NCI-H510A treated with DMSO at 0.1 percent for 48 hours (cell line): ENCODE measurements around the gene LENG8.

Experiments used
- DNase-seq: peaks from one replicate; lab custom pipeline; 2025; lab: John Stamatoyannopoulos, UW

The LENG8 gene

DNA sequence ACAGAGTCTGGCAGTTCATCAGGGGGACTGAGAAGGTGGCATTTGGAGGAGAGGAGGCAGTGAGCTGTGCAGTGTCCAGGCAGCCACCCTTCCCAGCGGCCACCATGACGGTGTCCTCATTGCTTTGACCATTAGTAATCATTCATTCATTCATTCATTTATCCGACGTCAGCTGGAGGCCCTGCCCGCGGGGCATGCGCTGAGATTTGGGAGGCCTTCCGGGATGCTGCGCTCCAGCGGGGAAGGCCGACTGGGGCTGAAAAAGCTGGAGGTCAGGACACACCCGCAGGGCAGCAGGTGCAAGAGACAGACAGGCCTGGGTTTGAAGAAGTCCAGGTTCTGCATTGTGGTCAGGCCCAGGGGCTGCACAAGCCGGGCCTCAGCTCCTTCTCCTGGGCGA, 24.8 kb upstream of the LENG8 start:
- DNase-seq: no peak

DNA sequence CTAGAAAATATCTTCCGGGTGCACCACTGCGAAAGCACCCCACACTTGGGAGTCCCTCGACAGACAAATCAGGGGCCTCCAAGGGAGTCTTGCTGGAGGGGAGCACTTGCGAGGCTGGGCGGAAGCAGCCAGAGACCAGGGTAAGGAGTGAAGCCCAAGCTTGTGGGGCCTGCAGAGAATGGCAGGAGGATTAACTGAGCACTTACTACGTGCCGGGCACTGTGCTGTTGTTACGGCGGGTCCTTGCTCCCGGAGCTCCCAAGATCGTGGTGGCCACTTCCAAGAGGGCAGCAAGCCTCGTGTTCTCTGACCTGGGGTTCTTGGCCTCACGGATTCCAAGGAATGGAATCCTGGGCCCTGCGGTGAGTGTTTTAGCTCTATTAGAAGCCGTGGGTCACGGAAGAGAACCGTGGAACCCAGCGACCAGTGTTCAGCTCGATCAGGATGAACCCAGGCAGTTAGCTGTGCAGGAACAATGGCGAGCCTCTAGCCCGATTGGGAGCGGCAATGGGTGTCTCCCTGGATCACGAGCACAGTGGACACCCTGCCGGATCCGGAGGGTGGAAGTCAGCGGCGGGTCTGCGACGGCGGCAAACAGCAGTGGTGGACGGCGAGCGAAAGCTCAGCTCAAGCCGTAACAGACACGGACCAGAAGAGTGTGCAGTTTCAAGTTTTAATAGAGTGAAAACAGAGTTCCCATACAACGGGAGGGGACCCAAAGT, 24.2 kb upstream of the LENG8 start:
- no peak for DNase-seq

DNA sequence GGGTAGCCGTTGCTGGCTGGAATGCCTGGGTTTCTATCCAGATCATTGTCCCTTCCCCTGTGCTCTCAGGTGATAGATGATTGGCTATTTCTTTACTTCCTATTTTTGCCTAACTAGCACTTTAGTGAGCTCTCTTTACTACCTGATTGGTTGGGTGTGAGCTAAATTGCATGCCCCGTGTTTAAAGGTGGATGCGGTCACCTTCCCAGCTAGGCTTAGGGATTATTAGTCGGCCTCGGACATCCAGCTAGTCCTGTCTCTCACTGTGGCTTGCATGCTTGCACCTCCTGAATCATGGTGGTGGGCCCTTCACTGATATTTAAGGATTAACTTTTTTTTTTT, 23.6 kb upstream of the LENG8 start:
- no peak for DNase-seq

DNA sequence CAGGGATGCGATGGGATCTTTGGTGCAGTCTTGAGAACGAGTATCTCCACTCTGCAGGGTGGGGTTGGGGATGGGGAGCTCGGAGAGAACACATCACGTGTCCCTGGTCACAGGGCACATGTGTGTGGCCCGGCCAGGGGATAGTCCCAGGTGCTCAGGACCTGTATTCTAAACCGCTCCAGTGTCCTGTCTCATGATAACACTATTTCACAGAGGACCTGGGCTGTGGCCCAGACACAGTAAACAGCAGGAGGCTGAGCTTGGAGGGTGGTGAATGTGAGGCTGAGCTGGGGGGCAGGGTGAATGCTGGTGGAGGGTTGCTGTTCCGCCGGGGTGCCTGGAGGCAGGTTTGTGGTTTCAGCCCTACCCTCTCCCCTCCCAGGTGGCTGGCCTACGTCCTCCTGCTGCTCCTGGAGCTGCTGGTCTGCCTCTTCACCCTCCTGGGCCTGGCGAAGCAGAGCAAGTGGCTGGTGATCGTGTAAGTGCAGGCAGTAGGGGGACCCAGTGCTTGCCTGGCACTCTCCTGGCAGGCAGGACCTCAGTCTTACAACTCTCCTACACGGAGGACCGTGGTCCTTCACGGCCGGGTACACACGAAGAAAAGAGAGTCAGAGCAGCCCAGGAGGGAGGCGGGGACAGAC, 22.6 kb upstream of the LENG8 start:
- no peak for DNase-seq

DNA sequence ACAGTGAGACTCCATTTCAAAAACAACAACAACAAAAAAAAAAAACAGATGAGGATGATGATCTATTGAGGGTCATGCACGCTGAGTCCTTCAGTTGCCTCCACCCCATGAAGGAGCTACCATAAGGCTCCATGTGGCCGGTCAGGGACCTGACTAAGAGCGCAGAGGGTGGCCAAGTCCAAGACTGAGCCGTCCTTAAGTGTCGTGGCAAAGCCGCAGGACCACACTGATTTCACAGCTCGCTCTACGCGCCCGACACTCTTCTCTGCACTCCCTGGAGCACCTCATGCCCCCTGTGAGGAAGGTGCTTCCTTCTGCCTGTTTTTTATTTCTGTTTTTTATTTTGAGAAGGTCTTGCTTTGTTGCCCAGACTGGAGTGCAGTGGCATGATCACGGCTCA, 21.4 kb upstream of the LENG8 start:
- no peak for DNase-seq

DNA sequence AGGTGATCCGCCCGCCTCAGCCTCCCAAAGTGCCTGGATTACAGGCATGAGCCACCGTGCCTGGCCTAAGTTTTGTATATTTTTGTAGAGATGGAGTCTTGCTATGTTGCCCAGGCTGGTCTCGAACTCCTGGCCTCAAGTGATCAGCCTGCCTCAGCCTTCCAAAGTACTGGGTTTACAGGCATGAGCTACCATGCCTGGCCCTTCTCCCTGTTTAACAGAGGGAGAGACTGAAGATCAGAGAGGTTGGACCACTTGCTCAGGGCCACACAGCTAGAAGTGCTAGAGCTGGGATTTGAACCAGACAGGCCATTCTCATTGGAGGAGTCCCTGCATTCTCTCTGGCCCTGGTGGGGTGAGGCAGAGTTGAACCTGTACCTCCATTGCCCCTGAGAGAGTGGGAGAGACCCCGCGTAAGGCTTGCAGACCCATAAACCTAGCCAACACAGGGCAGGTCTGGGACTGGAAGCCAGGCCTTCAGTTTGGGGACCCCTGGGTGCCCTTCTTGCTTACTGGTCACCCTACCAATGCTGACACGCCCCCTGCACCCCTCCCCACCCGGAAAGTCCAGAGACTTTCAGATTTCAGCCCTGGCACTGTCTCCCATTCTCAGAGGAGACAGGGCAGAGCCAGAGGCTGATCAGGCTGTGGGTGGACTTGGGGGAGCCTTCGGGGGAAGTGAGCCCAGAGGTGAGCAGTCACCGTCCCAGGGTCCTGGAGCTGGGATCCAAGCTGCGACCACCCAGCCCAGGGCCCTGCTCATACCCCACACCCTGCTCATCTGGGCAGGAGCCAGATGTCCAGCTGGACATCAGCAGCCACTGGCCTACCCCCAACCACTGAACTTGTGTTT, 20.4 kb upstream of the LENG8 start:
- DNase-seq: no peak

DNA sequence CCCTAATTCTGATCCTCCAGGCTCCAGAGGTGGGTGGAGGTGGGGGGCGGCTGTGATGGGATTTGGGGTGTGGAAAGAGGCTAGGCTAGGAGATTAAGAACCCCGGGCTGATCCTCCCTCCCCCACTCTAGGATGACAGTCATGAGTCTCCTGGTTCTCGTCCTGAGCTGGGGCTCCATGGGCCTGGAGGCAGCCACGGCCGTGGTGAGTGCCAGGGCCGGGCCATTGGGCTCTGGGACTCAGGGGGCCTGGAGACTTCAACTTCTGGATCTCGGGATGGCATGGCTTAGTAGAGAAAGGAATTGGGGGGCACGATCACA, 19.9 kb upstream of the LENG8 start:
- no peak for DNase-seq

DNA sequence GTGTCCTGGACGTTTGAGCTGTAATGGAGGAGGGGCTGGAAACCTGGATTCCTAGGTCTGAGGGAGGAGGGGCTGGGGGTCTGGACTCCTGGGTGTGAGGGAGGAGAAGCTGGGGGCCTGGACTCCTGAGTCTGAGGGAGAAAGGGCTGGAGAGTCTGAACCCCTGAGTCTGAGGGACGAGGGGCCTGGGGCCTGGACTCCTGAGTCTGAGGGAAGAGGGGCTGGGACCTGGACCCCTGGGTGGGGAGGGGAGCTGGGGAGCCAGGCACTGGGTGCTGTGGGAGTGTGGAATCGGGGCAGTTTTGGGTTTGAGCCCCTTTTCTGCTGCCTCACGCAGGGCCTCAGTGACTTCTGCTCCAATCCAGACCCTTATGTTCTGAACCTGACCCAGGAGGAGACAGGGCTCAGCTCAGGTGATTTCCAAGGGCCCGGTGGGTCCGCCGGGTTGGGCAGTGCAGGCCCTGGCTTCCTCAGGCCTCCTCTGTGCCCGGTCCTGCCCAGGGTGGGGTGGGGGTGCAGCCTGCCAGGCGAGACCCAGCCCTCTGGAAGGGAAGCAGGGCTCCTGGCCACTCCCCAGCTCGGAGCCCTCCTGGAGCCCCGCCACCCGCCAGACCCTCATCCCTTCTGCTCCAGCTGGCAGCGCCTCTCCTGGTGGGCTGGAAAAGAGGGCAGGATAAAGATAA, 19.3 kb upstream of the LENG8 start:
- no peak for DNase-seq

DNA sequence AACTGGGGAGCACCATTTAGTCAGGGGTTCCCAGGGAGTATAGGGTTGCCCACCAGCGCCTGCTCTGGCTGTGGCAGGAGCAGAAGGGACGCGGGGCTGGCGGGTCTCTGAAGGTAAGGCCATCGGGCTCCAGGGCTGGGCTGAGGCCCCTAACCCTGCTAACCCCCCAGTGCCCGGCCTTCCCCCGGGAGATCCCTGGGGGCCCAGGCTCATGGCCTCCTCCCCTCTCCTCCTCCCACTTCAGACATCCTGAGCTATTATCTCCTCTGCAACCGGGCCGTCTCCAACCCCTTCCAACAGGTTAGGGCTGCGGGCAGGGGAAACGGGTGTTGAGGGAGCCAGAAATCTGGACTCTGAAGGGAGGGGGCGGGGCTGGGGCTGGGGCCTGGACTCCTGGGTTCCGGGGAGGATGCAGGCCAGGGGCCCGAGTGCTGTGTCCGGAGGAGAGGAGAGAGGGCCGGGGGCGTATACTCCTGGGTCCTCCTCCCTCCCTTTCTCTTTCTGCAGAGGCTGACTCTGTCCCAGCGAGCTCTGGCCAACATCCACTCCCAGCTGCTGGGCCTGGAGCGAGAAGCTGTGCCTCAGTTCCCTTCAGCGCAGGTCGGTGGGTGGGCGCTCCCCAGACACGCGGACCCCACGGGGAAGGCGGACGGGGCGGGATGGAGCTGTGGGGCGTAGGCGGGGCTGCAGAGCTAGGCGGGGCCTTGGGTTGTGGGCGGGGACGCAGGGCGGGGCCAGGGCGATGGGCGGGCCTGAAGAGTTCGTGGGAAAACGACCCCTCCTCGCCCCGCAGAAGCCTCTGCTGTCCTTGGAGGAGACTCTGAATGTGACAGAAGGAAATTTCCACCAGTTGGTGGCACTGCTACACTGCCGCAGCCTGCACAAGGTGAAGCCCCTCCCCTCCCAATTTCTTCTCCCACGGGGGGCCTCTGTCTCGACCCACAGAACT, 18.4 kb upstream of the LENG8 start:
- DNase-seq: no peak

DNA sequence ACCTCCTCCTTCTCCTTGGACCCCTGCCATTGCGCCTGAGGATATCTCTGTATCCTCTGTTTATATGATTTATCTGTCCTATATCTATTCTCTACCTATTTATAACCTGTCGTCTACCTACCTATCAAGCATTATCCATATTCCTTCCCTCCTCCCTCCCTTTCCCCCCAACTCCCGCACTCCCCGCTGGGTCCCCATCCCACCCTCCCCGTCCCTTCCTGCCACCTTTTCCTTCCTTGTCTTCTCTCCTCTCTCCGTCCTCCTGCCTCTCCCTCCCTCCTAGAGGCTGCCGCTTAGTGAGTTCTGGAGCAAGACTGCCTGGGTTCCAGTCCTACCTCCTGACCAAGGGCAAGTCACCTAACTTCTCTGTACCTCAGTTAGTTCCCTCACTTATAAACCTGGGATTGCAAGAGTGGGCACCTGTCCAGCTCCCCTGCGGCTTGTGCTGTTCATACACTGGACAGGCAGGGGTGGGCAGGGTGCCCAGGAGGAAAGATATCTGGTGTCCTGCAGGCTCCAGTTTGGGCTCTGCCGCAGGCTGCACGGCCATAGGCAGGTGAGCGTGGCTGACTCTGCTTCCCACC, 17.7 kb upstream of the LENG8 start:
- DNase-seq: no peak

DNA sequence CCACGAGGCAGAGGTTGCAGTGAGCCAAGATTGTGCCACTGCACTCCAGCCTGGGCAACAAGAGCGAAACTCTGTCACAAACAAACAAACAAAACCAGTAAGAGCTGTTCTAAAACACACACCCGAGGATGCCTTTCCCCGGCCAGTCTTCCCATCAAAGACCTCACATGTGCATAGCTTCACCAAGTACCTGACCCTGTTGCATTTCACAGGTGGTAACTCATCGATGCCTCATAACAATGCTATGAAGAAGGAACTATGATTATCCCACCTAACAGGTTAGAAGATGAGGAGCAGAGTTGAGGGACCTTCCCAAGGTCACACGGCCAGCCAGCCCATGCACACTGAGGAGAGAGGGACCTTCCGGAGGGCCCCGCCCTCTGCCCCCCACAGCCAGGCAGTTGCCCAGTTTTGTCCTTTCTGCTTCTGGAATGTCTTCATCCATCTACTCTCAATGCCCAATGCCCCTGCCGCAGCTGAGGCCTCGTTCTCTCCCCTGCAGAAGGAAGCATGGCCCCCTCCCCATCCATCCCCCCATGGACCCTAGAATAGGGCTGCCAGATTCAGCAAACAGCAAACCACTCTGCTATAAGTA, 16.8 kb upstream of the LENG8 start:
- no peak for DNase-seq

DNA sequence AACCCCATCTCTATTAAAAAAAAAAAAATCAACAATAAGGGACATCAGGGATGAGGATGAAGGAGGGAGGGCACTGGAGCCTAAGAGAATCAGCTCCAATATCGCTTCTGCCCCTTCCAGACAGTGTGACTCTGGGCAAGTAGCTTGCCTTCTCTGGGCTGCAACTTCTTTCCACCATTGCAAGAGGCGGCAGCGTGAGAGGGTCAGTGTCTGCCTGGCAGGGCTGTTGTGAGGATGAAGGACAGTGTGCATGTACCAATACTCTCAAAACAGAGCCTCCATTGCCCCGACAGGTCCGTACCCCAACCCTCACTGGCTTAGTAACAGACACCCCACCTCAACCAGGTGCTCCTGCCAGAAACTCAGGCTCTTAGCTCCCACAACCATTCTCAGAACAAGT, 15.3 kb upstream of the LENG8 start:
- no peak for DNase-seq

DNA sequence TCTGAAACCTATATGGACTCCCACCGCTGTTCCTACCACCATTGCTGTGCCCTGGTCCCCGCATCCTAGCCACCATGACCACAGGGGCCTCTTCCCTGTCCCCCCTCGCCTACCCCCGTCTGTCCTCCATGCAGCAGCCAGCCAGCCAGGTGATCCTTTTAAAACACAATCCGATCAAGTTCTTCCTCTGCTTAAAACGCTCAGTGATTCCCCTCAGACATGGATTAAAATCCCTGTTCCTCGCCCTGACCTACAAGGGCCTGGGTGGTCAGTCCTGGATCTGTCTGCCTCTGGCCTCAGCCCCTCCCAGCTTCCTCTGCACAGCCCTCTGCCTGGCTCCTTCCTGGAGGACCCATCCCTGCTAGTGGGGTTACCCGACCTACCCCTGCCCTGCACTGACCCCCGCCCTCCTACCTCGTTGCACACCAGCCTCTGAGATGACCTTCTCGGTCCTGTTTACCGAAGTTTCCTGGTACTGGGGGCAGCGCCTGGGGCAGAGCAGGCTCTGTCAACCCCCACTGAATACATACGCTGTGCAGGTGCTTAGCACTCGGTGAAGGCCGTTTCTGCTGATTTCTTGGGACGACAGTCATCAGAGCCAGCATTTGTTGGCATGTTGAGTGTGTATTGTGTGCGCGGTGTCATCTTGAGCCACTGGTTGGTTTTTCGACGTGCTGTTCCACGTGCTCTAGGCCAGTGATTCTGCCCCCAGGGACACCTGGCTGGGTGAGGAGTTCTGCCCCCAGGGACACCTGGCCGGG, 14.7 kb upstream of the LENG8 start:
- DNase-seq: no peak

DNA sequence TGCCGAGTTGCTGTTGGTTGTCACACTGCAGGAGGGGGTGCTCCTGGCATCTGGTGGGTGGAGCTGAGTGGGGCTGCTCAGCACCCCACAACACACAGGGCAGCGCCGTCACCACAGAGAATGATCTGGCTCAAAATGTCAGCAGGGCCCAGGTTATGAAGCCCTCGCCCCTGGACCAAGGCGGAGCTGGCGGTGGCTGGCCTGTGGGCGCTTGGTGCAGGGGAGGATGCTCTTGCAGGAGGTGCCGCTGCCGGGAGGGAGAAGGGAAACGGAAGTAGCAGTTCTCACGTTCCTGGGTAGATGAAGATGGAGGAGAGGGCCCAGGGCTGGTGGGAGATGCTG, 14.2 kb upstream of the LENG8 start:
- no peak for DNase-seq

DNA sequence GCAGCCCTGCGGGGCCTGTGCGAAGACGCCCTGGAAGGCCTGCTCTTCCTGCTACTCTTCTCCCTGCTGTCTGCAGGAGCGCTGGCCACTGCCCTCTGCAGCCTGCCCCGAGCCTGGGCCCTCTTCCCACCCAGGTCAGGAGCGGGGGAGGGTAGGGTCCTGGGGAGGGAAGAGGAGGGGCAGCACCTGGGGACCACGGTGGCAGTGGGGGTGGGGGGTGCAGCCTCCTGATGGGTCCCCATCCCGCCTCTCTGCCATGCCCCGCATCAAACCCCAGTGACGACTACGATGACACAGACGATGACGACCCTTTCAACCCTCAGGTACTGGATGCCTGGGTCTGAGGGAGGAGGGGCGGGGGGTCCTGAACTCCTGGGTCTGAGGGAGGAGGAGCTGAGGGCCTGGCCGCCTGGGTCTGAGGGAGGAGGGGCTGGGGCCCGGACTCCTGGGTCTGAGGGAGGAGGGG, 13.4 kb upstream of the LENG8 start:
- no peak for DNase-seq

DNA sequence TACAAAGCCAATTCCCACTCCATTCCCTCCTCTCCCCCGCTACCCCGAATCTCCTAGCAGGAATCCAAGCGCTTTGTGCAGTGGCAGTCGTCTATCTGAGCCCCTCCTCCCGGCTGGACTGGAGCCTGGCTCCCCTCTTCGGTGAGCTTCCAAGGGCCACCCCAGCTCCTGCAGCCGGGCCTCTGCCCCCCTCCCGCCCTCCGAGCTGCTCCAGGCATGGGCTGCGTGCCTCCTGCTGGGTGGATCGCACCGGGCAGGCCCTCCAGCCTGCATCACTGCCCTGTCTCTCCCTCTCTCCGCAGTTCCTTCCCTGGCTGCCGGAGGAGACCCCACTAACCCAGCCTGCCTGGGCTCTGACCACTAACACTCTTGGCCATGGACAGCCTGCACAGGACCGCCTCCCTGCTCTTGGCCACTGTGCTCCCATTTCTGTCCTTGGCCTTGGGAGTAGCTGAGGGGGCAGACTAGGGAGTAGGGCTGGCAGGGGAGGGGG, 12.9 kb upstream of the LENG8 start:
- DNase-seq: no peak

DNA sequence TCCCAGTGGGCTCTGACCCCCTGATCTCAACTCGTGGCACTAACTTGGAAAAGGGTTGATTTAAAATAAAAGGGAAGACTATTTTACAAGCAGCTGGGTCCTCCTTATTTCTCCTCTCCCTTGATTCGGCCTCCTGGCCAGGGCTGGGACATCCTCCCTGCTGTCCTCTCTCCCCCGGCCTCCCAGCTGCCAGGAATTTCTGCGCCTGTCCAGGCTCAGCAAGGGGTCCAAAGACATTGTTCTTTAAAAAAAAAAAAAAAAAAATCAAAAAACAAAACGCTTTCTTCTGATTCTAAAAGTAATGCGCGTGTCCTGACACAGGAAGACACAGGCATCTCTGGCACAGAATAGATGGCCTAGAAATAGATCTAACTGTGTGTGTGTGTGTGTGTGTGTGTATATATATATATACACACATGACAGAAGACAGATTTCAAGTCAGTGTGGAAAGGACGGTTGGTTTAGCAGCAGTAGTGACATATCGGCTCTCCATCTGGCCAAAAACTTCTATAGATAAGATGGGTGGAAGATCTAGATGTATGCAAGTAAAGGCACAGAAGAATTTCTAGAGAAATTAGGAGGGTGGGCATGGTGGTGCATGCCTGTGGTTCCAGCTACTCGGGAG, 12.3 kb upstream of the LENG8 start:
- DNase-seq: no peak

DNA sequence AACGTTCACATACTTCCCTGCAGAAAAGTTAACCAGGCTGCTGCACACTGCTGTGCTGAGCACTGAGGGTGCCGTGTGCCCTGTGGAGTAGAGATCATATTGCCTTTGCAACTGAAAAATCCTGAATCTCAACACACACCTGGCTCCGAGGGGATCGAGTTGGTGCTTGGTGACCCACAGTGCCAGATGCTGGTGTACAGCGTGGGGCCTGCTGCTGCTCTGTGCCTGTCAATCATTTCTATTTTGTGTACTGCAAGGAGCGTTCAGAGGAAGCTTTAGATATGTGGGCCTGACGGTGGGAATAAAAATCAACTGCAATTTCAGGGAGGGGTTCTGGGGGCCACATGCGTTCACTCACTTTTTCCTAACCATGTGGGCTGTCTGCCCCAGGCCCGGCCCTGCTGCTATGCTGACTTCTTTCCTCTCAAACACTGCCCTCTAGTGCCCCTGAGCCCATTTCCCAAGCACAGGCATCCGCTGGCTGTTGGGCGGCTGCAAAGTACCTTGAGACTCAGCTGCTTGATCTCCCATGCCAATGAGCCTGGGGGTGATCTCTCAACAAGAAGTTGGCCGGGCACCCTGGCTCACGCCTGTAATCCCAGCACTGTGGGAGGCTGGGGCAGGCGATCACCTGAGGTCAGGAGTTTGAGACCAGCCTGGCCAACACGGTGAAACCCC, 9.7 kb upstream of the LENG8 start:
- DNase-seq: peak; percentile 15

DNA sequence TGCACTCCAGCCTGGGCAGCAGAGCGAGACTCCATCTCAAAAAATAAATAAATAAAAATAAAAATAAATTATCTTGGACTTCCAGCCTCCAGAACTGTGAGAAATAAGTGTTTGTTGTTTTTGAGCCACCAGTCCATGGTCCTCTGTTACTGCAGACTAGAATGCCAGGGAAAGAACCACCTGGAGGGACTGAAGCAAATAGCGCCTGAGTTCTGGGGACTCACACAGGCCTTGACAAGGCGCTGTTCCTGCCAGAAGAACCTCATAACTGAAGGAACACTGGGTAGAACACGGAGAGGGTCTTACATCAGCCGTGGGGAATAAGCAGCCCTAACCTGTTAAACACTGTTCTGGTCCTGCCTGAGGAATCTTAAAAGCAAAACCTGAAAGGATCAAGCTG, 8.4 kb upstream of the LENG8 start:
- DNase-seq: no peak
